Immature natural killer cell (primary cell): Measurements from ENCODE around the gene ABHD16B. TPM values are rescaled to one million over a fixed set of nuclear protein-coding genes. Genes with fewer than 3 reads are reported as not detected.

Experiments
- polyA plus RNA-seq, 3 donors: library from polyadenylated mRNA; unstranded; fragments of 300-500 nt; fragmentation: Illumina TruSeq; gene quantifications; one replicate each; pipeline ENCODE4 v1.2.3, GENCODE V29; 2021

ABHD16B gene
- polyA plus RNA-seq, 3 donors from 2014 or later = 0.34 TPM; not detected in 2

Other genes starting within 250 kb of the ABHD16B start
- gene GMEB2, start 234.4 kb upstream of the ABHD16B start, polyA plus RNA-seq = 10 to 100 TPM in 1 of 3 donors, 1 to 10 TPM in 1, not detected in 1; 2.7 to 11.4 TPM
- gene STMN3, start 208.1 kb upstream of the ABHD16B start, polyA plus RNA-seq = 1 to 10 TPM in 2 of 3 donors, under 1 TPM in 1; 0.36 to 1.6 (median 1.1) TPM
- 1 to 10 TPM in 2 of 3 donors, not detected in 1; 1.5 to 7.3 TPM for gene RTEL1, start 203.2 kb upstream of the ABHD16B start, polyA plus RNA-seq
- not detected for gene TNFRSF6B, start 164.8 kb upstream of the ABHD16B start, polyA plus RNA-seq
- 10 to 100 TPM; 43.0 to 72.7 (median 54.3) TPM for gene ARFRP1, start 153.5 kb upstream of the ABHD16B start, polyA plus RNA-seq
- gene ZGPAT, start 153.5 kb upstream of the ABHD16B start, polyA plus RNA-seq = 10 to 100 TPM; 26.6 to 64.1 (median 33.9) TPM
- gene LIME1, start 124.8 kb upstream of the ABHD16B start, polyA plus RNA-seq = 100 to 1,000 TPM; 177 to 227 (median 180) TPM
- 1 to 10 TPM; 1.5 to 3.6 (median 3.2) TPM for gene SLC2A4RG, start 121.7 kb upstream of the ABHD16B start, polyA plus RNA-seq
- under 1 TPM; 0.16 to 0.32 (median 0.32) TPM for gene ZBTB46, start 30.2 kb upstream of the ABHD16B start, polyA plus RNA-seq
- gene TPD52L2, start 3.8 kb downstream of the ABHD16B start, polyA plus RNA-seq = 10 to 100 TPM; 67.5 to 90.8 (median 79.3) TPM
- gene DNAJC5, start 33.6 kb downstream of the ABHD16B start, polyA plus RNA-seq = 1 to 10 TPM; 1.4 to 8.2 (median 2.9) TPM
- gene UCKL1, start 94.9 kb downstream of the ABHD16B start, polyA plus RNA-seq = 10 to 100 TPM; 19.3 to 35.5 (median 30.8) TPM
- under 1 TPM in 2 of 3 donors, not detected in 1; 0.36 to 0.63 TPM for gene ZNF512B, start 108.4 kb downstream of the ABHD16B start, polyA plus RNA-seq
- gene SAMD10, start 118.1 kb downstream of the ABHD16B start, polyA plus RNA-seq = 10 to 100 TPM in 1 of 3 donors, 1 to 10 TPM in 2; 6.5 to 13.2 (median 8.5) TPM
- gene PRPF6, start 119.6 kb downstream of the ABHD16B start, polyA plus RNA-seq = 10 to 100 TPM; 52.6 to 94.4 (median 63.1) TPM
- not detected for gene C20orf204, start 174.7 kb downstream of the ABHD16B start, polyA plus RNA-seq
- not detected for gene SOX18, start 188.1 kb downstream of the ABHD16B start, polyA plus RNA-seq
- 10 to 100 TPM; 18.9 to 26.6 (median 24.1) TPM for gene TCEA2, start 201.7 kb downstream of the ABHD16B start, polyA plus RNA-seq
- gene RGS19, start 218.0 kb downstream of the ABHD16B start, polyA plus RNA-seq = 100 to 1,000 TPM; 124 to 171 (median 132) TPM
- gene OPRL1, start 218.6 kb downstream of the ABHD16B start, polyA plus RNA-seq = 1 to 10 TPM in 1 of 3 donors, under 1 TPM in 2; 0.48 to 1.3 (median 0.73) TPM
- gene LKAAEAR1, start 222.9 kb downstream of the ABHD16B start, polyA plus RNA-seq = not detected
- gene NPBWR2, start 246.1 kb downstream of the ABHD16B start, polyA plus RNA-seq = not detected